DND-41 (cell line): ENCODE results near the gene SMIM23.

Experiments
- ATAC-seq: fragments of 200-7000 bp; cut with Tn5 transposase; 3 replicates; pipeline ENCODE4 v1.9.1; 2021; ENCODE audit warnings: low read depth; ENCODE audit not compliant: insufficient read depth
- DNase-seq: peaks from one replicate; pipeline ENCODE4 v3.0.0-alpha.2; 2020
- H2AFZ ChIP-seq: 2 replicates; pipeline ENCODE4 v1.6.0; 2012; ENCODE audit warnings: low read depth, low read length
- H3K27ac ChIP-seq: 2 replicates; pipeline ENCODE4 v1.5.1; 2012; ENCODE audit warnings: low read length, inconsistent platforms
- H3K27me3 ChIP-seq: fragments of 200-600 bp; sonication (generic); 2 replicates; pipeline ENCODE4 v1.6.0; 2012; ENCODE audit warnings: low read length, mild to moderate bottlenecking, inconsistent platforms; ENCODE audit not compliant: insufficient read depth, poor library complexity
- H3K36me3 ChIP-seq: 2 replicates; pipeline ENCODE4 v1.5.1; 2012; ENCODE audit warnings: low read length, inconsistent platforms; ENCODE audit not compliant: insufficient read depth
- H3K4me1 ChIP-seq: 2 replicates; pipeline ENCODE4 v1.5.1; 2012; ENCODE audit warnings: mild to moderate bottlenecking, low read length; ENCODE audit not compliant: insufficient read depth
- H3K4me2 ChIP-seq: 2 replicates; pipeline ENCODE4 v1.6.0; 2012; ENCODE audit warnings: mild to moderate bottlenecking, moderate library complexity, low read length, inconsistent platforms; ENCODE audit not compliant: insufficient read depth
- H3K4me3 ChIP-seq, 2 experiments: fragments of 200-600 bp in 1 of 2; shearing (Covaris generic) in 1 of 2; 2 replicates each; pipeline ENCODE4 v1.5.1; 2012 to 2016; ENCODE audit warnings: inconsistent platforms in 2 of 2, low read length in 2 of 2, mild to moderate bottlenecking in 2 of 2, low read depth in 1 of 2, moderate library complexity in 1 of 2
- H3K79me2 ChIP-seq: 2 replicates; pipeline ENCODE4 v1.6.0; 2012; ENCODE audit warnings: low read length, inconsistent platforms; ENCODE audit not compliant: insufficient read depth
- H3K9ac ChIP-seq: 2 replicates; pipeline ENCODE4 v1.6.0; 2012; ENCODE audit warnings: low read depth, mild to moderate bottlenecking, inconsistent platforms, low read length, moderate library complexity
- H3K9me3 ChIP-seq: 2 replicates; pipeline ENCODE4 v1.5.1; 2012; ENCODE audit warnings: low read length, moderate library complexity, mild to moderate bottlenecking, inconsistent platforms; ENCODE audit not compliant: insufficient read depth, severe bottlenecking
- H4K20me1 ChIP-seq: 2 replicates; pipeline ENCODE4 v1.6.0; 2012; ENCODE audit warnings: low read length; ENCODE audit not compliant: insufficient read depth
- EZH2 ChIP-seq: IDR thresholded peaks from 3 replicates; pipeline ENCODE4 v1.6.1; 2012; ENCODE audit warnings: borderline replicate concordance, low read depth, mild to moderate bottlenecking, moderate library complexity, low read length, inconsistent platforms; ENCODE audit not compliant: severe bottlenecking
- TF ChIP-seq, protein P1 (sequence below): IDR thresholded peaks from 2 replicates; pipeline ENCODE4 v1.5.1; 2012; ENCODE audit warnings: borderline replicate concordance, low read length, moderate library complexity, mild to moderate bottlenecking; ENCODE audit not compliant: poor library complexity, severe bottlenecking; ENCODE audit errors: extremely low read depth

The SMIM23 gene

DNA sequence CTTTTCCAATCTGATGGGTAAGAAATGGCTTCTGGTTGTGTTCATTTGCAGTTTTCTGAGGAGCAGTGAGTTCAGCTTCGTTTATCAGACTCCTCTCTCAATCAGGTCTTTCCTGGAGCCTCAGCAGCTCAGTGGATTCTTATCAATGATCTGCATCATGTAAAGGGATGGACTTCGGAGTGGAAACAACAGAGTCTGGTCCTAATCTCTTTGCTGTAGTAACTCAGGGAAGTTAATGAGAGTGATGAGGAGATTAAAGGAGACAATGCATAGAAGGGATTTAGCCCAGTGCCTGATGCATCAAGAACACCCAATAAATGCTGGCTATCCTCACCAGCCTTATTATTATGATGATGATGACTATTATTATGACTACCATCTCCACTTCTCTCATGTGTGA, 47.2 kb downstream of the SMIM23 start:
- no peaks in the 10 kb centered on the region for H3K4me1 ChIP-seq
- no peaks in the 10 kb centered on the region for H3K36me3 ChIP-seq
- H3K27me3 ChIP-seq, result no peaks in the 10 kb centered on the region
- no peaks in the 10 kb centered on the region for H3K9me3 ChIP-seq
- DNase-seq, result no peak
- no peaks in the 10 kb centered on the region for H4K20me1 ChIP-seq
- no peak overlapping the region for H3K27ac ChIP-seq
- no peak for ATAC-seq
- H3K9ac ChIP-seq, result no peak overlapping the region
- no peaks in the 10 kb centered on the region for H3K79me2 ChIP-seq
- no peak overlapping the region for H3K4me3 ChIP-seq
- no peak overlapping the region for H2AFZ ChIP-seq
- no peak for TF ChIP-seq EZH2
- no peak overlapping the region for H3K4me2 ChIP-seq

DNA sequence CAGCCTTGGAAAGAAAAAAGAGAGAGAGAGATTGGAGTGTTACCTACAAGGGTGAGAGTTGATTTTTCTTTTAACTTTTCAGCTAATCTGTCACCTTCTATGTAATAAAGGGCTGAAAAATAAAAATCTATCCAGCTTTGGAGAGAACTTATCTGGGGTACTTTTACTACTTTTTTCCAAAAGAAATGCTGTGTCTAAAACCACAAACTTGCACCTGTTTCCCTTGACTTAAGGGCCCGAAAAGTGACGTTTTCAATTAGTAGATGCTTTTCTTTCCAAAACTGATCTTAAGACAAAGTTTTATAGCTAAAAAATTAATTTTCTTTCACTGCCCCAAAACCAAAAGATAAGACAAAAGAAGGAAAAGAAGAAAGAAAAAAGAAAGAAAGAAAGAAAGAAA, 48.8 kb downstream of the SMIM23 start:
- H2AFZ ChIP-seq, result no peak overlapping the region
- H3K27me3 ChIP-seq, result no peaks in the 10 kb centered on the region
- TF ChIP-seq, protein P1, sequence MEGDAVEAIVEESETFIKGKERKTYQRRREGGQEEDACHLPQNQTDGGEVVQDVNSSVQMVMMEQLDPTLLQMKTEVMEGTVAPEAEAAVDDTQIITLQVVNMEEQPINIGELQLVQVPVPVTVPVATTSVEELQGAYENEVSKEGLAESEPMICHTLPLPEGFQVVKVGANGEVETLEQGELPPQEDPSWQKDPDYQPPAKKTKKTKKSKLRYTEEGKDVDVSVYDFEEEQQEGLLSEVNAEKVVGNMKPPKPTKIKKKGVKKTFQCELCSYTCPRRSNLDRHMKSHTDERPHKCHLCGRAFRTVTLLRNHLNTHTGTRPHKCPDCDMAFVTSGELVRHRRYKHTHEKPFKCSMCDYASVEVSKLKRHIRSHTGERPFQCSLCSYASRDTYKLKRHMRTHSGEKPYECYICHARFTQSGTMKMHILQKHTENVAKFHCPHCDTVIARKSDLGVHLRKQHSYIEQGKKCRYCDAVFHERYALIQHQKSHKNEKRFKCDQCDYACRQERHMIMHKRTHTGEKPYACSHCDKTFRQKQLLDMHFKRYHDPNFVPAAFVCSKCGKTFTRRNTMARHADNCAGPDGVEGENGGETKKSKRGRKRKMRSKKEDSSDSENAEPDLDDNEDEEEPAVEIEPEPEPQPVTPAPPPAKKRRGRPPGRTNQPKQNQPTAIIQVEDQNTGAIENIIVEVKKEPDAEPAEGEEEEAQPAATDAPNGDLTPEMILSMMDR, result no peak
- no peak for TF ChIP-seq EZH2
- H3K4me3 ChIP-seq, result no peak overlapping the region
- no peaks in the 10 kb centered on the region for H3K79me2 ChIP-seq
- H3K4me2 ChIP-seq, result no peak overlapping the region
- ATAC-seq, result no peak
- no peaks in the 10 kb centered on the region for H3K4me1 ChIP-seq
- H3K27ac ChIP-seq, result no peak overlapping the region
- no peaks in the 10 kb centered on the region for H3K36me3 ChIP-seq
- H3K9me3 ChIP-seq, result no peaks in the 10 kb centered on the region
- no peak overlapping the region for H3K9ac ChIP-seq
- H4K20me1 ChIP-seq, result no peaks in the 10 kb centered on the region
- no peak for DNase-seq

DNA sequence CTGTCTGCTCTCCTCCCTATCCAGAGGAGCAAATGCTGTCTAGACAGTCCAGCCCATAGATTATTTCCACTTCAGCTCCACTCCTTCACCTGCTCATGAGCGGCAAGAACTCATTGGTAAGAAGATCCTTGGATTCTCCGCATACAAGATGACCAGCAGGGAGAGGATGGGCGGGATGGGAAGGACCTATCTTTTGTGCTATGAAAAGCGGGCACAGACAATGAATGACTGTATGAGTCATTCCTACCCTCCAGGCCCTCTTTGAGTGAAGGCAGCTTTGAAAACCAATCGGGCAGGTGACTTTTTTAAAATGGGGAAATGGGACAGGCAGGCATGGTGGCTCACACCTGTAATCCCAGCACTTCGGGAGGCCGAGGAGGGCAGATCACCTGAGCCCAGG, 49.4 kb downstream of the SMIM23 start:
- H3K27me3 ChIP-seq, result no peaks in the 10 kb centered on the region
- no peaks in the 10 kb centered on the region for H4K20me1 ChIP-seq
- no peak for TF ChIP-seq EZH2
- TF ChIP-seq, protein P1, result no peak
- no peaks in the 10 kb centered on the region for H3K36me3 ChIP-seq
- DNase-seq (no peak), ATAC-seq (no peak)
- H2AFZ ChIP-seq, result no peak overlapping the region
- H3K79me2 ChIP-seq, result no peaks in the 10 kb centered on the region
- no peak overlapping the region for H3K4me3 ChIP-seq
- no peaks in the 10 kb centered on the region for H3K4me1 ChIP-seq
- H3K9ac ChIP-seq, result no peak overlapping the region
- no peak overlapping the region for H3K27ac ChIP-seq
- no peak overlapping the region for H3K4me2 ChIP-seq
- no peaks in the 10 kb centered on the region for H3K9me3 ChIP-seq

DNA sequence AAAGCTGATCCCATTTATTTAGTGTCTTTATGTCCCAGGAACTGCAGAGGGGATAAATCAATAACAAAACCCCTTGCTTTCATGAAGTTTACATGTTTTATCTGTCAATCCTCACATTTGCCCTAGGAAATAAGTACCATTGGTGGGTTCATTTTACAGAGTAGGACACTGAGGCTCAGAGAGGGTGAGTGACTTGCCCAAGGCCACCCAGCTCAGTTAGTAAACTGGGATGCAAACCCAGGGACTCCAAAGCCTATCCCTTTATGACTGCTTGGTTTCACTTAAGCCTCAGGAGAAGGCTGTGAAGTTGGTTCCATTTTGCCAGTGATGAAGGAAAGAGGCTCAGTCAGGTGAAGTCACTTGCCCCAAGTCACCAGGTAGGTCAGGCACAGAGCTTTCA, 51.9 kb downstream of the SMIM23 start:
- ATAC-seq (no peak), DNase-seq (no peak)
- H4K20me1 ChIP-seq, result no peaks in the 10 kb centered on the region
- H3K4me2 ChIP-seq, result no peak overlapping the region
- no peaks in the 10 kb centered on the region for H3K27me3 ChIP-seq
- no peaks in the 10 kb centered on the region for H3K36me3 ChIP-seq
- H3K4me3 ChIP-seq, result no peak overlapping the region
- no peak overlapping the region for H3K9ac ChIP-seq
- H3K9me3 ChIP-seq, result no peaks in the 10 kb centered on the region
- H3K4me1 ChIP-seq, result no peaks in the 10 kb centered on the region
- no peak overlapping the region for H2AFZ ChIP-seq
- no peak for TF ChIP-seq EZH2
- TF ChIP-seq, protein P1, result no peak
- H3K79me2 ChIP-seq, result no peaks in the 10 kb centered on the region
- H3K27ac ChIP-seq, result no peak overlapping the region
